Gastroesophageal sphincter (tissue), 3 donors: Measurements from ENCODE around the gene ZNF331.

Source experiments
- CTCF ChIP-seq, 4 experiments: fragments of 200-600 bp in 2 of 4; fragments of 450-650 bp in 2 of 4; sonication (generic) in 1 of 4; IDR thresholded peaks; one replicate each; pipeline ENCODE4 v1.5.1; 2017 to 2019; ENCODE audit warnings: antibody characterized with exemption in 4 of 4, mild to moderate bottlenecking in 2 of 4, moderate library complexity in 2 of 4
- POLR2AphosphoS5 ChIP-seq: sonication (generic); formaldehyde crosslinking; IDR thresholded peaks from one replicate; pipeline ENCODE4 v1.6.1; 2017; ENCODE audit warnings: antibody characterized with exemption

- TF ChIP-seq CTCF (IDR thresholded peaks at IDR 0.05) (no peak), POLR2AphosphoS5 (no peak)
These were observed 43.9 kb downstream of the ZNF331 start for GRCh38 chr19:53581871-53582279.
